Activated naive CD4-positive, alpha-beta T cell treated with anti-CD3 and anti-CD28 coated beads for 36 hours (primary cell): ENCODE results near the gene SLC6A19. TPM values are rescaled to one million over a fixed set of nuclear protein-coding genes. Genes with fewer than 3 reads are reported as not detected.

Experiments
- CTCF ChIA-PET: fragments of 350-600 bp; sonication (Branson Sonifier 250); formaldehyde crosslinking; loops from one replicate; lab custom pipeline; 2021; ENCODE audit warnings: antibody characterized with exemption; lab: Charles Lee
- DNase-seq: peaks from one replicate; pipeline ENCODE4 v3.0.0-alpha.2; 2020
- H3K27ac Mint-ChIP-seq: one replicate; pipeline ENCODE4 v1.8.0; 2021; ENCODE audit warnings: mild to moderate bottlenecking, mixed read lengths
- H3K27me3 Mint-ChIP-seq: one replicate; pipeline ENCODE4 v1.8.0; 2021; ENCODE audit warnings: low read depth, mixed read lengths
- H3K36me3 Mint-ChIP-seq: one replicate; pipeline ENCODE4 v1.8.0; 2021; ENCODE audit warnings: low read depth, mixed read lengths
- H3K4me1 Mint-ChIP-seq: one replicate; pipeline ENCODE4 v1.8.0; 2021; ENCODE audit warnings: low read depth, mixed read lengths
- H3K4me3 Mint-ChIP-seq: one replicate; pipeline ENCODE4 v1.8.0; 2021; ENCODE audit warnings: mild to moderate bottlenecking, moderate library complexity, mixed read lengths
- H3K9me3 Mint-ChIP-seq: one replicate; pipeline ENCODE4 v1.8.0; 2021; ENCODE audit warnings: mixed read lengths
- intact Hi-C: fragments of 100-400 bp; cut with micrococcal nuclease; formaldehyde crosslinking; loops from one replicate; pipeline ENCODE4 v1.15.1; 2023
- total RNA-seq, 2 experiments: library from RNA; stranded (reverse); gene quantifications; one replicate each; pipeline ENCODE4 v1.2.3, GENCODE V29; 2021

Gene SLC6A19
- total RNA-seq, 2 experiments from 2014 or later = not detected

- intact Hi-C loops = no loop called here
- CTCF ChIA-PET = no interaction called here
- Mint-ChIP-seq H3K27me3 (peaks cover 12% of the 10 kb centered on the region), H3K4me3 (no peak overlapping the region), H3K4me1 (no peaks in the 10 kb centered on the region), H3K9me3 (no peaks in the 10 kb centered on the region), H3K36me3 (no peaks in the 10 kb centered on the region), H3K27ac (no peak overlapping the region)
- DNase-seq = no peak
Observed at GRCh38 chr5:1194378-1194777, 7.0 kb upstream of the SLC6A19 start.

- intact Hi-C loops = no loop called here
- no peaks in the 10 kb centered on the region for H3K9me3 Mint-ChIP-seq
- peaks cover 9% of the 10 kb centered on the region for H3K27me3 Mint-ChIP-seq
- DNase-seq = no peak
- CTCF ChIA-PET = no interaction called here
- no peaks in the 10 kb centered on the region for H3K36me3 Mint-ChIP-seq
- H3K27ac Mint-ChIP-seq = no peak overlapping the region
- H3K4me3 Mint-ChIP-seq = no peak overlapping the region
- no peaks in the 10 kb centered on the region for H3K4me1 Mint-ChIP-seq
Observed at GRCh38 chr5:1195439-1195838, 6.0 kb upstream of the SLC6A19 start.

GRCh38 chr5:1195916-1196315 is 5.5 kb upstream of the SLC6A19 start:
- CTCF ChIA-PET = no interaction called here
- intact Hi-C loops = no loop called here
- no peak overlapping the region for H3K4me3 Mint-ChIP-seq
- DNase-seq = no peak
- H3K36me3 Mint-ChIP-seq = no peaks in the 10 kb centered on the region
- no peaks in the 10 kb centered on the region for H3K4me1 Mint-ChIP-seq
- peaks cover 5% of the 10 kb centered on the region for H3K27me3 Mint-ChIP-seq
- H3K27ac Mint-ChIP-seq = no peak overlapping the region
- H3K9me3 Mint-ChIP-seq = no peaks in the 10 kb centered on the region

GRCh38 chr5:1196562-1196961 is 4.8 kb upstream of the SLC6A19 start:
- intact Hi-C loops = no loop called here
- Mint-ChIP-seq H3K4me3 (no peak overlapping the region), H3K4me1 (no peaks in the 10 kb centered on the region), H3K36me3 (no peaks in the 10 kb centered on the region), H3K27me3 (peaks cover 4% of the 10 kb centered on the region), H3K27ac (no peak overlapping the region), H3K9me3 (no peaks in the 10 kb centered on the region)
- DNase-seq = no peak
- CTCF ChIA-PET = no interaction called here

GRCh38 chr5:1197876-1198666 is 3.3 kb upstream of the SLC6A19 start:
- H3K27me3 Mint-ChIP-seq = peaks cover 2% of the 10 kb centered on the region
- intact Hi-C loops = no loop called here
- H3K4me1 Mint-ChIP-seq = no peaks in the 10 kb centered on the region
- no peak for DNase-seq
- H3K4me3 Mint-ChIP-seq = no peak overlapping the region
- CTCF ChIA-PET = no interaction called here
- H3K36me3 Mint-ChIP-seq = no peaks in the 10 kb centered on the region
- no peak overlapping the region for H3K27ac Mint-ChIP-seq
- no peaks in the 10 kb centered on the region for H3K9me3 Mint-ChIP-seq

GRCh38 chr5:1199340-1199648 is 2.1 kb upstream of the SLC6A19 start:
- intact Hi-C loops = no loop called here

GRCh38 chr5:1199649-1200494 is 1.5 kb upstream of the SLC6A19 start:
- DNase-seq = no peak
- intact Hi-C loops = no loop called here
- no peak overlapping the region for H3K4me3 Mint-ChIP-seq
- no peaks in the 10 kb centered on the region for H3K36me3 Mint-ChIP-seq
- no peak overlapping the region for H3K27ac Mint-ChIP-seq
- peaks cover under 1% of the 10 kb centered on the region for H3K27me3 Mint-ChIP-seq
- CTCF ChIA-PET = no interaction called here
- no peaks in the 10 kb centered on the region for H3K9me3 Mint-ChIP-seq
- no peaks in the 10 kb centered on the region for H3K4me1 Mint-ChIP-seq

More at GRCh38 chr5:1199340-1199648, 2.1 kb upstream of the SLC6A19 start:
- Mint-ChIP-seq H3K4me3 (no peak overlapping the region), H3K27ac (no peak overlapping the region), H3K9me3 (no peaks in the 10 kb centered on the region), H3K4me1 (no peaks in the 10 kb centered on the region), H3K27me3 (peaks cover 2% of the 10 kb centered on the region), H3K36me3 (no peaks in the 10 kb centered on the region)
- no peak for DNase-seq
- CTCF ChIA-PET = no interaction called here

- CTCF ChIA-PET = no interaction called here
- intact Hi-C loops = no loop called here
- Mint-ChIP-seq H3K4me1 (no peaks in the 10 kb centered on the region), H3K27ac (no peak overlapping the region), H3K9me3 (no peaks in the 10 kb centered on the region), H3K4me3 (no peak overlapping the region), H3K36me3 (no peaks in the 10 kb centered on the region), H3K27me3 (peaks cover 2% of the 10 kb centered on the region)
- no peak for DNase-seq
Observed at GRCh38 chr5:1200495-1201326, 684 bp upstream of the SLC6A19 start.

GRCh38 chr5:1202026-1202797 is 817 bp downstream of the SLC6A19 start:
- no peaks in the 10 kb centered on the region for H3K9me3 Mint-ChIP-seq
- no peak for DNase-seq
- CTCF ChIA-PET = interaction anchor here (0.6 kb wide), 1 partner anchor 271 kb away, joined by 4 read pairs; no protein-coding TSS in a partner anchor
- no peaks in the 10 kb centered on the region for H3K4me1 Mint-ChIP-seq
- no peak overlapping the region for H3K27ac Mint-ChIP-seq
- H3K36me3 Mint-ChIP-seq = no peaks in the 10 kb centered on the region
- peaks cover 2% of the 10 kb centered on the region for H3K27me3 Mint-ChIP-seq
- H3K4me3 Mint-ChIP-seq = no peak overlapping the region
- intact Hi-C loops = no loop called here

GRCh38 chr5:1202798-1203185 is 1.4 kb downstream of the SLC6A19 start:
- no peak overlapping the region for H3K4me3 Mint-ChIP-seq
- no peaks in the 10 kb centered on the region for H3K9me3 Mint-ChIP-seq
- intact Hi-C loops = no loop called here
- CTCF ChIA-PET = no interaction called here
- H3K4me1 Mint-ChIP-seq = no peaks in the 10 kb centered on the region
- H3K36me3 Mint-ChIP-seq = no peaks in the 10 kb centered on the region
- H3K27me3 Mint-ChIP-seq = peaks cover 2% of the 10 kb centered on the region
- H3K27ac Mint-ChIP-seq = no peak overlapping the region
- DNase-seq = no peak

- intact Hi-C loops = no loop called here
- CTCF ChIA-PET = no interaction called here
- Mint-ChIP-seq H3K4me1 (no peaks in the 10 kb centered on the region), H3K9me3 (no peaks in the 10 kb centered on the region), H3K4me3 (no peak overlapping the region), H3K27me3 (peaks cover 2% of the 10 kb centered on the region), H3K36me3 (no peaks in the 10 kb centered on the region), H3K27ac (no peak overlapping the region)
- DNase-seq = no peak
Observed at GRCh38 chr5:1203311-1203967, 2.0 kb downstream of the SLC6A19 start.
